Large intestine (tissue), 3 donors: ENCODE measurements around the gene CDON. TPM values are rescaled to one million over a fixed set of nuclear protein-coding genes. Genes with fewer than 3 reads are reported as not detected.

Experiments used
- DNase-seq, 2 donors: peaks; one replicate each; pipeline versions ENCODE4 v3.0.0 to v3.0.0-alpha.2; 2013
- H3K27ac ChIP-seq: one replicate; pipeline ENCODE4 v1.5.1; 2013; ENCODE audit warnings: low read length
- H3K27me3 ChIP-seq: 2 replicates; pipeline ENCODE4 v1.6.1; 2013; ENCODE audit warnings: low read length; ENCODE audit not compliant: control insufficient read depth, insufficient read depth
- H3K36me3 ChIP-seq: 2 replicates; pipeline ENCODE4 v1.6.1; 2013; ENCODE audit warnings: low read length; ENCODE audit not compliant: control insufficient read depth, insufficient read depth
- H3K4me1 ChIP-seq: one replicate; pipeline ENCODE4 v1.6.1; 2013; ENCODE audit warnings: low read length; ENCODE audit not compliant: control insufficient read depth, insufficient read depth
- H3K4me3 ChIP-seq: one replicate; pipeline ENCODE4 v1.5.1; 2013; ENCODE audit warnings: low read length
- H3K9me3 ChIP-seq: one replicate; pipeline ENCODE4 v1.6.1; 2013; ENCODE audit warnings: mild to moderate bottlenecking, low read depth, low read length, moderate library complexity; ENCODE audit not compliant: control insufficient read depth
- WGBS: methylation state at CpG from one replicate; pipeline ENCODE4 v1.1.5; 2013; ENCODE audit warnings: low lambda C conversion rate; ENCODE audit not compliant: insufficient coverage; 5-methylcytosine and 5-hydroxymethylcytosine counted together
- polyA plus RNA-seq: library from polyadenylated mRNA; unstranded; fragments of 120-200 nt; gene quantifications from one replicate; pipeline ENCODE4 v1.2.1, GENCODE V29; 2013

CDON gene
- polyA plus RNA-seq, 1 donor: 22.8 TPM

DNA sequence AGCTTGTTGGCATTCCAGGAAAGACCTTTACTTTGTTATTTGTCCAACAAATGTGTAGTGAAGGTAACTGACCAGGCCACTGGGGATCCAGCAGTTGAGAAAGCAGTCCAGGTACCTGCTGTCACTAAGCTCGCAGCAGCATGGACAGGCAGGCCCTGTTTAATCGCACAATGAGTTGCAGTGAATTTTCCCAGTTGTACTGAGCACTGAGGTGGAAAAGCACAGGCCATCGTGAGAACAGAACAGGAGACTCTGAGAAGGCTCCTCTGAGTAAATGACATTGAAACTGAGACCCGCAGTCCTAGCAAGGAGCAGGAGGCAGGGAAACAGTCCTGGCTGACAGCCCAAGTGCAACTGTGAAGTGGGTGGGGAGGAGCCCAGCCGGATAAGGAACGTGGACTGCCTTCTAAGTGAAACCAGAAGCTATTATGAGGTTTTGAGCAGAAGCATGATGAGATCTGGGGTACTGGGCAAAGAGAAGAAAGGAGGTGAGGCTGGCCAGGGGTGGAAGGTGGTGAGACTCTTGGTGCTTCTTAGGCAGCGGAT, 39.8 kb upstream of the CDON start:
- DNase-seq: peak; percentile 54 to 83
- Histone ChIP-seq H3K4me3 (no peak overlapping the region), H3K27me3 (peaks cover 2% of the 10 kb centered on the region), H3K27ac (peak overlapping the region; percentile 20), H3K4me1 (peaks cover 19% of the 10 kb centered on the region), H3K36me3 (no peaks in the 10 kb centered on the region), H3K9me3 (no peaks in the 10 kb centered on the region)
- WGBS: no CpG with 5 or more reads among the region's 7 CpGs

DNA sequence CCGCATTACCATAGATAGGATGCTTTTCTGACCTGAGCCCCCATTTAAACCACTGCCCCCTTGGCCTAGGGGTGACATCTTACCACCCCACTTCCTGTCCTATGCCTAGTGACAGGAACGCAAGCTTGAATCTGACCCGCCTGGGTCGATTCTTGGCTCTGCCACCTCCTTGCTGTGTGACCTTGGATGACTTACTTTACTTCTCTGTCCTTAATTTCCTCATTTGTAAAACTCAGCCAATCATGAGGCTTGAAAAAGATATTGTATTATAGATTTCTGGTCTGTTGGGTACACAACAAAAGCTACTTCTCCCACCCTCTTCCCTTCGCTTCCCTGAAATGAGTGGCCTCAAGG, 39.2 kb upstream of the CDON start:
- Histone ChIP-seq H3K36me3 (no peaks in the 10 kb centered on the region), H3K9me3 (no peaks in the 10 kb centered on the region), H3K27me3 (peaks cover 2% of the 10 kb centered on the region), H3K4me1 (peaks cover 19% of the 10 kb centered on the region), H3K27ac (peak overlapping the region; percentile 7), H3K4me3 (no peak overlapping the region)
- DNase-seq: no peak
- 100% methylated on average over 1 of the region's 5 CpGs for WGBS

DNA sequence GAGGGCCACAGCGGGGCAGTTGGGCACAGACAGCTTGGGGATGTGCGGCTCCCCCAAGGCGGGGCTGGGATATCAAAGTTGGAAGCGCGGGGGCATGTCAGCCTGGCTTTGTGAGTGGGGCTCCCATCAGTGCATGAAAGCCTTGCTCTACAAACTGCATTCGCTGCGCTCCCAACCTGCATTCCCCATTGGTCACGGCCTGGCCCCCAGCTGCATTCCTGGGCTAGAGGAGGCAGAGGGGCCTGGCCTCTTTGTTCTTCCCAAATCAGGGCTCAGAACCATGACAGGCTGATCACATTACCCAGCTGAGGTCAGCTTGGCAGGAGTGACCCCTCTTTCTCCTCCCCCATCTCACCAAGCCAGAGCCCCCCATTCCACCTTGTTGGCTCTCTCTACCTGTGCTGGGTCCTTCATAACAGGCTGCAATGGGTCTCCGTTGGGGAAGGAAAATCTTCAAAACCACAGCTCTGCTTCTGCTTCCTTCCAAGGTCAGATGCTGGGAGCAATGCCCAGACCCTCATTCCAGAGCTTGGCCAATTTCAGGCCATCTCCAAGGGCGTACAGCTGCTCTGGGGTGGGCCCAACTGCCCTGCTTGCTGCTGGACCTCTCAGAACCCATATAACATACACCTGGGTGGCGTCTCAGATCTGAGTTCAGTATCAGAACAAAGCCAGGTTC, 38.7 kb upstream of the CDON start:
- H3K27me3 ChIP-seq: peaks cover 2% of the 10 kb centered on the region
- H3K4me1 ChIP-seq: peaks cover 19% of the 10 kb centered on the region
- no peaks in the 10 kb centered on the region for H3K36me3 ChIP-seq
- H3K4me3 ChIP-seq: no peak overlapping the region
- no CpG with 5 or more reads among the region's 11 CpGs for WGBS
- H3K9me3 ChIP-seq: no peaks in the 10 kb centered on the region
- no peak for DNase-seq
- H3K27ac ChIP-seq: no peak overlapping the region

DNA sequence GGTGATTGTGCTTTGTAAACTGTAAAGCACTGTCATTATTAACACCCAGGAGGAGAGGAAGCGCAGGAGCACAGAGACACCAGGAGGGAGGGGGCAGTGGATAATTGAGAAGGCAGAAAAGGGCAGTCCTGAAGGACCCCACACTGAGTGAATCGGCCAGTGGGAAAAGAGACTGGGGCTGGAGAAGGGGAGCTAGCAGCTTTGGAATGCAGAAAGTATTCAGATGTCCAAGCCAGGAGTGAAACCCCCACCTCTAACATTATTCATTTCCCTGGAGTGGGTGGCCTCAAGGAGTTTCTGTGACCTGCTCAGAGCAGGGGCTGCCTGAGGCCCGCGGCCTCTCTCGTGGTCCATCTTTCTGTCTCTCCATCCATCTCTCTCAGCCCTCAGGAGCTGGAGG, 38.0 kb upstream of the CDON start:
- Histone ChIP-seq H3K4me3 (no peak overlapping the region), H3K36me3 (no peaks in the 10 kb centered on the region), H3K4me1 (peaks cover 19% of the 10 kb centered on the region), H3K9me3 (no peaks in the 10 kb centered on the region), H3K27me3 (peaks cover 2% of the 10 kb centered on the region), H3K27ac (no peak overlapping the region)
- no peak for DNase-seq
- WGBS: no CpG with 5 or more reads among the region's 5 CpGs

GRCh38 chr11:126098204-126098769, 35.6 kb upstream of the CDON start:
- peaks cover 2% of the 10 kb centered on the region for H3K27me3 ChIP-seq
- no CpG with 5 or more reads among the region's 7 CpGs for WGBS
- no peak overlapping the region for H3K4me3 ChIP-seq
- peaks cover 19% of the 10 kb centered on the region for H3K4me1 ChIP-seq
- no peak overlapping the region for H3K27ac ChIP-seq
- DNase-seq: peak in 1 of 2 donors; percentile 47
- no peaks in the 10 kb centered on the region for H3K9me3 ChIP-seq
- no peaks in the 10 kb centered on the region for H3K36me3 ChIP-seq

- H3K4me3 ChIP-seq: no peak overlapping the region
- H3K27ac ChIP-seq: no peak overlapping the region
- peaks cover 2% of the 10 kb centered on the region for H3K27me3 ChIP-seq
- peaks cover 7% of the 10 kb centered on the region for H3K4me1 ChIP-seq
- H3K36me3 ChIP-seq: no peaks in the 10 kb centered on the region
- H3K9me3 ChIP-seq: no peaks in the 10 kb centered on the region
- WGBS: no CpG with 5 or more reads among the region's 4 CpGs
- no peak for DNase-seq
These were observed 33.1 kb upstream of the CDON start for GRCh38 chr11:126095745-126096144.

DNA sequence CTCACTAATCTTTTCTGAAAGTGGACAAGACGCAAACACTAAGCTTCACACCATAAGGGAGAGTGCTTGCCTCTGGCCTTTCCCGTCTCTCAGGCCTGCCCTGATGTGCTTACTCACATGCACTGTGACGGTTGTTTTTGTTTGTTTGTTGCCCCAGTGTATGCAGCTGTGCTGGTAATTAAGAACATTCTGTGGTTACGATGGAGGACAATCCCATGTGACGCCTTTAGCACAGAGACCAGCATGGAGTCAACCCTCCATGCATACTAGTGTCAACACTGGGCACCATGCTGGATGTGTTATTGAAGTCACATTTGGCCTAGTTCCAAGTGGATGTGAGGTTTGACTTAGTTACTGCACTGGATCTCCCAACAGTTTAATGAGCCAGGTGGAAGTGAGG, 27.8 kb upstream of the CDON start:
- no peaks in the 10 kb centered on the region for H3K27me3 ChIP-seq
- no peaks in the 10 kb centered on the region for H3K9me3 ChIP-seq
- WGBS: no CpG with 5 or more reads among the region's 5 CpGs
- H3K27ac ChIP-seq: no peak overlapping the region
- no peaks in the 10 kb centered on the region for H3K4me1 ChIP-seq
- no peaks in the 10 kb centered on the region for H3K36me3 ChIP-seq
- DNase-seq: no peak
- no peak overlapping the region for H3K4me3 ChIP-seq

- no peak for DNase-seq
- Histone ChIP-seq H3K36me3 (no peaks in the 10 kb centered on the region), H3K27ac (no peak overlapping the region), H3K9me3 (no peaks in the 10 kb centered on the region), H3K27me3 (no peaks in the 10 kb centered on the region), H3K4me3 (no peak overlapping the region), H3K4me1 (no peaks in the 10 kb centered on the region)
- WGBS: no CpG with 5 or more reads among the region's 1 CpG
These were observed 26.3 kb upstream of the CDON start for GRCh38 chr11:126088999-126089398.

GRCh38 chr11:126086248-126086647, 23.6 kb upstream of the CDON start:
- Histone ChIP-seq H3K27ac (no peak overlapping the region), H3K4me1 (no peaks in the 10 kb centered on the region), H3K36me3 (no peaks in the 10 kb centered on the region), H3K4me3 (no peak overlapping the region), H3K27me3 (peaks cover 2% of the 10 kb centered on the region), H3K9me3 (no peaks in the 10 kb centered on the region)
- no CpG with 5 or more reads among the region's 5 CpGs for WGBS
- no peak for DNase-seq

- no peak for DNase-seq
- no peak overlapping the region for H3K4me3 ChIP-seq
- H3K4me1 ChIP-seq: no peaks in the 10 kb centered on the region
- no peaks in the 10 kb centered on the region for H3K36me3 ChIP-seq
- no CpG with 5 or more reads among the region's 4 CpGs for WGBS
- no peaks in the 10 kb centered on the region for H3K9me3 ChIP-seq
- peaks cover 2% of the 10 kb centered on the region for H3K27me3 ChIP-seq
- no peak overlapping the region for H3K27ac ChIP-seq
These were observed 21.9 kb upstream of the CDON start for GRCh38 chr11:126084608-126084912.
